ENCODE data around the gene SLC5A6.

- no peak for TF ChIP-seq CTCF (IDR thresholded peaks at IDR 0.05; ENCODE audit: low read length)
- TF ChIP-seq EZH2 (IDR thresholded peaks at IDR 0.05; ENCODE audit: borderline replicate concordance, low read length): no peak
These were observed 6.5 kb upstream of the SLC5A6 start for GRCh38 chr2:27218614-27219013.
